NCI-H2107 treated with DMSO at 0.1 percent for 48 hours (cell line): ENCODE data around the gene UBE2QL1.
"Not testable (repeated sequence)": the region's sequence is repeated elsewhere in the genome, so short reads cannot be mapped to it uniquely, and the experiment has no call there.

Experiments used
- DNase-seq: peaks from one replicate; lab custom pipeline; 2025; ENCODE audit not compliant: unreplicated experiment; lab: John Stamatoyannopoulos, UW

The UBE2QL1 gene

DNA sequence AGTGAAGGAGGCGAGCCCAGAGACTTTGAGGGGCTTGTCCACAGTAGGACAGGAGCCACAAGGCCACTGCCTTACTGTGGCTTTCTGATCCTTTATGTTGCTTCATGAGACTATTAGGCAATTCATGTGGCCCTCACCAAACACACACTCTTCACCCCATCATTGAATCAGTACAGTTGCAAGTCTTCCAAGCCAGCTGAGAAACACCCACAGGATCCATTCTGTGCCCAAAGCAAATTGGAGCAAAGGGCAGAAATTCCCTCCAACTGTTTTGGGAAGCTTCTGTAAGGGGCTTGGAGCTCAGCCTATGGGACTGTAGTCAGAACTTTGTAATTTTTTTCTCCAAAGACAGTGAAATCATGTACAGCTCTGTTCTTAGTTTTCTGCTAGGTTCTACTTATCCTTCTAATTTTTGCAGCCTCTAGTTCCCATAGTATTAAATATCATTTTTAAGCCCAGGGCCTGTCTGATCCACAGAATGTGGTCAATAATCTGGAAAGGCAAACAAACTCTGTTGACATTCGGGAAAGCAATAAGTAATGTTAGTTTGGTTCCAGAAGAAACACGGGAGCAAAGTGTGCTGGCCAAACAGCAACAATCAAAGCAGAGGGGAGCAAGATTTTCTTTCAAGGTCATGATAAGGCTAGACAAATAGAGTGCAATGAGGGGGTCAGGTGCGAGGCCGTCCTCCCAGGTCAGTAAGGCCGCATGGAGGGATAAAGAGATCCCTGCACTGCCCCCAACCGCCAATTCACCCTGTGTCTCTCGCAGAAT, 47.0 kb downstream of the UBE2QL1 start:
- DNase-seq: no peak

DNA sequence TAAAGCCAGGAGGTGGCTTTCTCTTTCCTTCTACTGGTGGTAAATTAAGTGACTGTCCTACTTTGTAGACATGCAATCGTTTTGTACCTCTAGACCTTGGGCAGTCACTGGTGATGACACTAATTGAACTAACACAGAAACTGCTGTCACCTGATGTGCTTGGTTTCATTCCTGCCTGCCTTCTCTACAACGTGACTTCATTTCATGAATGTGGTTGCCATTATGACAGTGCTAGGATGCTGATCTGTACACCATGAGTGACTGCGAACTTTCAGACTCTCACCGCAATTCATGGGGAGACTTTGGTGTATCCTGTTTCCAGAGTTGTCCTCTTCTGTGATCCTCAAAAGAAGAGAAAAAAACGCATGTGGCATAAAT, 47.5 kb downstream of the UBE2QL1 start:
- DNase-seq: no peak

DNA sequence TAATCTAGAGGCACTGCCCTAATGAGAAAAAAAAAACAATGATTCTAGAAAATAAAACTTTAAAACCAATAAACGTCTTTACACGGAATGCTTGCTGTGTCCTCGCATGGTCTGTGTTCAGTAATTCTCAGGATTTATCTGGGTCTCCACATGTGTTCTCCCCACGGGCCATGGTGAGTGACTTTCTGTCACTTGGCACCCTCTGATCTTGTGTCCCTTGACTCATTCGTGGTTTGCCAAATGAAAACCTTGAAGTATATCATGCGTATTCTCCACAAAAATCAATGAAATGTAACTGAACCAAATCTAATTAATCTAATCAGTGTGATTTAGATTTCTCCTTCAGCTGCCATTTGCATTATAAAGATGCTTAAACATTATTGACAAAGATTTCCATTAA, 48.0 kb downstream of the UBE2QL1 start:
- DNase-seq: no peak

DNA sequence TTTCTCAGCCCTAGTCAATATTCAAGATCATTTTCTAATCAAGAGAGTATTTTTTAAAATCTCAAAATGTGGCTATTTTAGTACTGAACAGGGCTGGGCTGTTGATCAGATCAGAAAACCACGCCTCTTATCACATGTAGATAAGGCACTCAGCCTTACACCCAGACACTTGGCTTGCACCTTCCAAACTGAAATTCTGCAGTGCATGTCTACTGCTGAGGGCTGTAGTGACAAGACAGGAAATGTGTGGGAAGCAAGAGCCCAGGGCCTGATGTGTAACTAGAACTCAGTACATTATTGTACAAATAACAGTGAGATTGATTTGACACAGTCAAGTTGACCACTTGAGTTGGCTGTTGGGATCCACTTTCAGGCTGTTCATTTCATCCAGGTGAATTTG, 48.6 kb downstream of the UBE2QL1 start:
- DNase-seq: no peak

DNA sequence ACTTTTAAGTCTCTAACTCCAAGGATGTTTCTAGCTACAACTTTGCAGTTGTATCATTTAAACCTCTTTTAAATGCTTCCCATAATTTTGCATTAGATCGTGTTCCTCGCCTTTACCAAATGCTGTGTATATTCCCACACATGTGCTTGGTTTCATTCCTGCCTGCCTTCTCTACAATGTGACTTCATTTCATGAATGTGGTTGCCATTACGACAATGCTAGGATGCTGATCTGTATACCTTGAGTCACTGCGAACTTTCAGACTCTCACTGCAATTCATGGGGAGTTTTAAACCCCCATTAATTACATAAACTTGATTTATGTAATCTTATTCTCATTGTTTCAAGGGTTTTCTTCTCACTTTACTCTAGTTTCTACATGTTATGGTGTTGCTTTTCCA, 50.3 kb downstream of the UBE2QL1 start:
- no peak for DNase-seq

DNA sequence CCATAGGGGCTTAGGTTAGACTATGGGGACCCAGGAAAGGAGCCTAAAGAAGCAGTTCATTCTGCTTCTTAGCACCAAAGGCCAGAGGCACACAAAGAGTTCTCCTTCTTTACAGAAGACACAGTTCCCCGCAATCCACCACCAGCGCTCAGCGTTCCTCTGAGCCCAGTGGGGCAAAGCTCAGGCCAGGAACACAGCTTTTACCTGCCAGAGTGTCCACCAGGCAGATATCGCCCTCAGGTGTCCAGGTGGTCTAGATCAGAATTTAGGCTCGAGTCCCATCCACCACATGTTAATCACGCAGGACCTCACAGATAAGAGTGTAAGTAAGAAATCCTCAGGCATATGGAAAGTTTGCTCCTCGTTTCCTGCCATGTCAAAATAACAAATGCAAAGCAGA, 53.0 kb downstream of the UBE2QL1 start:
- no peak for DNase-seq

DNA sequence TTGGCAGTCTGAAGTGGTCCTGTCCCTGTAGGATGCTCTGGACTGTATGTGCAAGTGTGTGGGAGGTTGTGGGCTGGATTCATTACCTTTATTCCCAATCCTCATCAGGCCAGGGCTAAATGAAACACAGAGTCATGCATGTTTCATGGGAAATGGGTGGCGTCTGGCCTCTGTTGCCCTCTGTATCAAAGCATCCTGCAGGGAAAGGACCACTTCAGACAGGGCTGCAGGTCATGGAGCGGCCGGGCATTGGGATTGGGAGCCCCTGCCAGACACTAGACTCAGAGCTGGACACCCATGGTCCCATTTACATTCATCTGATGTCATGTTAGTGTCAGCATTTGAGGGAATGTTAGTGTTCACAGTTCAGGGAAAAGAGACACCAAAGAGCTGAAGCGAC, 53.8 kb downstream of the UBE2QL1 start:
- no peak for DNase-seq

DNA sequence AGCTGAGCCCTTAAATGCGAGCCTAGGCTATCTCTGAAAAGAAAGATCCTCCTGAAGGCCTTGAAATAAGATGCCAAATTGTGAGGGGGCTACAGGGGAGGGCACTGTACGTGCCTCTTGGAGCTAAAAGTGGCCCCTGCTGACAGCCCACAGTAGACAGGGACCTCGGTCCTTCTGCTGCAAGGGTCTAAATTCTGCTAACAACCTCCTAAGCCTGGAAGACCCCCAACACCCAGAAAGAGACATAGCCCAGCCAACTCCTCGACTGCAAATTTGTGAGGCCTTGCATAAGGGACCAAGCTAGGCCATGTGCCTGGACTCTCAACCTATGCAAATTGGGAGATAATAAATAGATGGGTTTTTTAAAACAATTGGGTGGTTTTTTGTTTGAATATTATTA, 54.7 kb downstream of the UBE2QL1 start:
- DNase-seq: no peak

DNA sequence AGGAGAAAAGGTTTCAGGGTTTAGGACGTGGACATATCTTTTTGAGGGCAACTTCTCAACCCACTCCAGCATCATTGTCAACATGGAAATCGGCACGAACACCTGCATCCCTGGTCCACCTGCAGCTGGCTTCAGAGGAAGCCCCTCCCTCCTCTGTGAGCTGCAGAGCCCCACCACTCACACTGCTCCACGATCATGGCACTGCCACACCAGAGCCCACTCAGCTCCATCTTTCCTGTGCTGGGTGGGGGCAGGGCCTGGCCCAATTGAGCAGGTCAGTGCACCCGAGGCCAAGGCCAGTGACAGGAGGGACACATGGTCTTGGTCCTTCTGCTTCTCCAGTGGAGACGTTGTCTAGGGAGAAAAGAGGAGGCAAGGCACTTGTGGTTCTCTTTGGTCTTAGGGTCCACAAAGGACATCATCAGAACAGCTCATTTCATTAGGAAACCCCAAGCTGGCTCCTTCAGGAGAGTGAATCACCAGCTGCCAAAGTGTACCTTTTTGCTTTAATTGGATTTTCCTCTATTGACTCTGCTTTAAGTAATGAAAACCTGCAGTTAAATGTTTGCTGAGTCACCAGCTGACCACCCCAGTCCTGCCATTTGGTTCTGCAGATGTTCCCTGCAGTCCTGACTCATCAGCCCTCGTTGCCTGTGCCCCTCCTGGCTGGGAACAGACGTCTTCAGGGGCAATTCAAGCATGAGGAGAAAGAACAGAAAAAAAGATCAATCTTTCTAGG, 56.2 kb downstream of the UBE2QL1 start:
- DNase-seq: no peak

DNA sequence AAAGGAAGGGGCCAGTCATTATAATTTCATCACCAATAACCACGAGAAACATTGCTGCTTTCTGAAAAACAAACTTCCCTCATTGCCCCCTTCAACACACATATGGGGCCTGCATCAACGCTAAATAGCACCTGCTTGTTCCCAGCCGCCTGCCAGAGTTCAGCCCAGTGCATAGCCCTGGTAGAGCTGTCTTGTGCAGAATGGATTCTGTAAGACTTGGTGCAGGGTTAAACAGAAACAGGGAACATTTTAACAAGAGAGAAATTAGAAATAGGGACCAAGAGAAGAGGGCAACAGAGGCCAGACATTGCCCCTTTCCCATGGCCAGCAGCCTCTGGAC, 56.7 kb downstream of the UBE2QL1 start:
- DNase-seq: no peak

DNA sequence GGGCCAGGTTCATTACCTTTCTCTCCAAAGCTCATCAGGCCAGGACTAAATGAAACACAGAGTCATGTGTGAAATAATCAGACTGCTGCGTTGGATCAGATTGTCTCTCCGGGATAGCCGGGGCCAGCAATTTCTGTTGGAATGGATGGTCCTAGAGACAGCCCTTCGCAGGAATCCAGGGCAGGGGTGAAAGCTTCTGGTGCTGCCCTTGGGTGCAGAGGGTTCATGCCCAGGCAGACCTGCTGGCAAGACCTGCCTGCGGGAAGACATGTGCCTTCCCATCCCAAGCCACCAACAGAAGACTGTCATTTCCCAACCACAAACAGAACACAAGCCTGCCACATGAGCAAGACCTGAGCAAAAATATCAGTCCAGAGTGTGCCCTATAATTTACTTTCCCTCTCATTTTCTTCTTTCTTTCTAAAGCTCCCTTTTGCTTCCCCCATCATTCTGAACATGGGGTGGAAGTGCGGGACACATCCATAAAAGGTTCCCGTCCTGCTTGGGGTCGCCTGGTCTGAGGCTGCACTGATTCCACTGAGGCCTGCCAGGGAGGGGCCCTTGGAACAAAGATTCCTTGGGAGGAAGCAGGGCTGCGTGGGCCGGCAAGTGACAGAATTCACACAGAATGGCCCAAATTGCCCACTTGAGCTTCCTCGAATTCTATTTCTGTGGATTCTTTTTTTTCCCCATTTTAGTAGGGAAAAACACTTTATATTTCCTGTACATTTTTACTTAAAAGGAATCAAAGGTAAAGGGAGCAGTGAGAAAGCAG, 57.3 kb downstream of the UBE2QL1 start:
- no peak for DNase-seq

DNA sequence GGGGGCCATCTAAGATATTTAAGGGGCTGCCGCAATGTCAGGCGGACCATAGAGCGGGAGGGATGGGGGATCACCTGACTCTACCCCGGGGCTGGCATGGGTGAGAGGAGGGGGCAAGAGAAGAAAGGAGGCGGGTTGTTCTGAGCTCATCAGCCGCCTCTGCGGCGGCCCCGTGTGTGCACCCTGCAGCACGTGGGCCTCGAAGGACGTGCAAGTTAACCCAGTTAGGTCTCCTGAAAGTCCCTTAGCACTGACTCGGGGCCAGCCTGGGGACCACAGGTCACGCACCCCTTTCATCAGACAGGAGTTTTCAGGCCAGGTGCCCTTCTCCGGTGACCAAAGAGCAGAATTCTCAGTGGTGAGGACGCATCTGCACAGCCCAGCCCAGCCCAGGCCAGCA, 58.0 kb downstream of the UBE2QL1 start:
- no peak for DNase-seq

DNA sequence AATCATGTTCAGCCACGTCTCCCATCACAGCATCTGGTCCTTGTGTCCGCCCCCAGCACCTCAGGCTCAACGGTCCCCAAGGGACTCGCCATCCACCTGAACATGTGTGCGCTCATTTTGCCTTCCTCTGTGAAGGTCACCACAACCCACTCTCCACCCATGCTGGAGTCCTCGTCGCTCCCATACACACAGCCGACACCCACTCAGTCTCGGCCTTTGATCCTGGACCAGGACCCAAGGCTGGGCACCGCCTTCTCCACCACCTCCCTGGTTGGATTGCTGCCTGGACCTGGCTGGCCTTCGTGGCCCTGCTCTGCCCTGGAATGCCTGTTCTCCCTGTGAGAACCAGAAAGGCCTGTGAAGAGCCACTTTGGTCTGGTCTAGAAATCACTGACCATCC, 60.3 kb downstream of the UBE2QL1 start:
- no peak for DNase-seq

DNA sequence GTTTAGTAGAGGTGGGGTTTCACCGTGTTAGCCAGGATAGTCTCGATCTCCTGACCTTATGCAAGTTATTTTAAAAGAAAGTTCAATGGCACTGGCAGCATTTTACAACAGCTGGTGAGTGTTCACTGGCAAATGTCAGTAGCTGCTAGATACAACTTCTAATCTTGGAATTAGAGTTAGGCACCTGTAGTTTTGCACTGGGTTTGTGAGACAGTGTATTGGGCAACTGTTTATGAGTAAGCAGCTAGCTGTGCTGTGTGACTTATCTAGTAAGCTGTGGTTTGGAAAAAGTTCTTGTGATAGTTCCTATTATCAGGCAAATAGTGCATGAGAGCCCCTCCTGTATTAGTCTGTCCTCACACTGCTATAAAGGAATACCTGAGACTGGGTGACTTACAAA, 61.5 kb downstream of the UBE2QL1 start:
- no peak for DNase-seq

DNA sequence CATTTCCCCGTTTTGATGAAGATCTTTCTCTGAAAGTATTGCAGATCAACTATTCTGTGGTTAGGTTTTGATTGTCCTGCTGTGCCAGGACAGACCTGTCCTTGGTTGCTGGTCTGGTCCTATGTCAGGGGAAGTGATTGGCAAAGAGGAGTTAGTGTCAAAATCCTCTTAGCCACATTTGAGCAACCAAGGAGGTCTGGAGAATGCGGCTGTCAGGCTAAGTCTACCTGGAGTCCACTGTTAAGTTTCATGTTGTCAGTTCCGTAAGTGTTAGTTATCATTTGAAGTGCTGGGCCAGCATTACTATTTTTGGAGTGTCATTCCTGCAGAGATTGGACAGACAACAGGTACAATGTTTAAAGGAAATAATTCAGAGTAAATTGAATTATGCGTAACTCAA, 62.3 kb downstream of the UBE2QL1 start:
- no peak for DNase-seq

DNA sequence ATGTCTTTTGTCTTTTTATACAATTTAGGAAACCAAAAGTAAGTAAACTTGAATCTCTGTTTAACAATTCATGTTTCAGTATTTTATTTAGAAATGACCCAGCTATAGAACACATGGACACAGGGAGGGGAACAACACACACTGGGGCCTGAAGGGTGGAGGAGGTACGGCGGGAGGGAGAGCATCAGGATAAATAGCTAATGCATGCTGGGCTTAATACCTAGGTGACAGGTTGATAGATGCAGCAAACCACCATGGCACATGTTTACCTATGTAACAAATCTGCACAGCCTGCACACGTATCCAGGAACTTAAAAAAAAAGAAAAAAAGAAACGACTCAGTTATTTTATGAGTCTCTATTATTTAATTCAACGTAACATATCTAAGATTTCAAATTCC, 67.2 kb downstream of the UBE2QL1 start:
- DNase-seq: not testable (repeated sequence)

DNA sequence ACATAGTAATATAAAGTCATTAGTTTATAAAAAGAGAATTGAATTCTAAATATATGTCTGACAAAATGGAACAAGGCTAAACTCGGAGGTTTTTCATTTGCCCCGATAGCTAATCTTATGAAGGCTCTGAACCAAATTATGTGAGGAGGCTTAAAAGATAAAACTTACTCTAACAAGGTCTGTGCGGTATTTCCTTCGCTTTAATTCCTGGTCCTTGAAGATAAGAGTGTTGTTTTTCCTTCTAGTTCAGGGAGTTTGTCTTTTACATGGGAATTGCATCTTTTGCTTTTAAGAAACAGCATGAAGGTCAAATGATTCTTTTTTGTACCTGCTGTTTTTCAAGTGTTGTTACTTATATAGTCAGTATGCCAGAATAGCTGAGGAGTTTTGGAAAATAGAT, 68.2 kb downstream of the UBE2QL1 start:
- no peak for DNase-seq

DNA sequence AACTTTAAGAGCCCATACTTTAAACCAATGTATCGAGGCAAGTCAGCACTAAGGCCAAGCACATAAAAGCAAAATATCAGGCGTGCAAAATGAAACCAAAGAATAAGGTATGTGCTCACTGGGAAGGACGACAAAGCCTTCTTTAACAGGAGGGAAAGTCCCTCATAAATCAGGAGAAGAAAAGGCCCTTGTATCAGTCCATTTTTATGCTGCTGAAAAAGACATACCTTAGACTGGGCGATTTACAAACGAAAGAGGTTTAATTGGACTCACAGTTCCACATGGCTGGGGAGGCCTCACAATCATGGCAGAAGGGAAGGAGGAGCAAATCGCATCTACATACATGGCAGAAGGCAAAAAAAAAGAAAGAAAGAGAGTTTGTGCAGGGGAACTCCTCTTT, 68.9 kb downstream of the UBE2QL1 start:
- DNase-seq: no peak

DNA sequence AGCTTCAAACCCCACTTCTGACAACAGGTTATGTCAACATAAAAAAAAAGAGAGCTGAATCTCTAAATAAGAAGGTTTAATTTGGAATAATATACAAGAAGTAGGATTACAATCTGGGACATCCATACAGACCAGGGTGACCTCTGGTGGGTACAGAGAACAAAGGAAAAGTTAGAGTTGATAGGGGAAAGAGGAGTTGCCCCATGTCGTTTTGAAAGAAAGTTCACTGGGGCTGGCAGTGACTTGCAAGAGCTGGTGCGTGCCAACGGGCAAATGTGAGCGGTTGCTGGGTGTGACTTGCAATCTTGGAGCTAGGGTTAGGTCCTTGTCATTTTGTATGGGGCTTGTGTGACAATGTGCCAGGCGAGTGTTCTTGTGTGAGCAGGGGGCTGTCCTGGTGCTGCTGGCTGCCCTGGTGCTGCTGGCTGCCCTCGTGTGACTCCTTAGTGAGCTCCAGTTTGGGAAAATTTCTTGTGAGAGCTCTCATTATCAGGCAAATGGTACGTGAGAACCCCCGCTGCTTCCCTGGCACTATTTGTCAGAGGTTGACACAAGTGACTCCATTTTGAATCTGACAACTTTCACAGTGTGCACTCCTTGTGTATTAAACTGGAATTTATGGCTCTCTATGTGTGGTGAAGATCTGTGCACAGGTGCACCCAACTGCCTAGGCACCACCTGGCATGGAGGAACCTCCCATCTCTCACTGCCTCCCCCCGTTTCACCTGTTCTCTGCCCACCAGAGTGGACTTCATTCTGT, 69.8 kb downstream of the UBE2QL1 start:
- DNase-seq: no peak

DNA sequence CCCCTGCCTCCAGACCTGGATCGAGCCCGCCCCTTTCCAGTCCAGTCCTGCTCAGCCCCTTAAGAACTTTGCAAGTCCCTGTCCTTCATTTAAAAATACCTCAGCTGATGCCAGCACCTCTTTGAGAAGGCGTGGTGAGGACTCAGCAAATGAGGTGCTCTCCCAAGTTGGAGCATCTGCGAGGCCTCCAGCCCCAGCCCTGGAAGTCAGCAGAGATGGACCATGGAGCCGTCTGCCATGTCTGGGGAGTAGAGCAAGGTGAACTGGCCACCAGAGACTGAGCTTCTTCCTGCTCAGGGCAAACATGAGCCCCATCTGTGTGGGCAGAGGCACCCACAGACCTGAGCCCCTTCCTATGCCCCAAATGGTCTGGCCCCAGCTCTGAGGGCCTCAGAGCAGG, 71.5 kb downstream of the UBE2QL1 start:
- DNase-seq: no peak

DNA sequence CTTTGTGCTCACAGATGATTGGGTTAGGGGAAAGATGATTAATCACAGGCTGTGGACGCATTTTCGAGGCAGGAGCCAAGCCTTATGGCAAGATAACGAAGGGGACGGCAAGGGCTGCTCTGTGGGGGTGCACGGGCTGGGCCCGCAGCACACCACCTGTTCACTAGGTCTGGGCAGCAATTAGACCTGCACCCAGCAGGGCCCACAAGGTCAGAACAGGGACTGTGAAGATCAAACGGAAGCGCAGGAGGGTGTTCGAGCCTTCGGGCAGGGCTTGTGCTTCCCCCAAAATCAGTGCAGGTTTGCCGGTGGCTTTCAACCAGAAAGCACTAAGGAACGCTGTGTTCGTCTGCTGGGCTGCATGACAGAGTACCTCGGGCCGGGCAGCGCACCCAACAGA, 73.7 kb downstream of the UBE2QL1 start:
- no peak for DNase-seq
